K562 (cell line): ENCODE data around the gene UBASH3B. TPM values are rescaled to one million over a fixed set of nuclear protein-coding genes. Genes with fewer than 3 reads are reported as not detected.

Experiments used
- ATAC-seq: fragments of 200-7000 bp; cut with Tn5 transposase; 3 replicates; pipeline ENCODE4 v1.9.1; 2020; ENCODE audit warnings: moderate library complexity
- BruUV-seq: library from RNA; stranded (reverse); fragments of 400-500 nt; replicated peaks from 2 replicates; lab custom pipeline; 2021; lab: Mats Ljungman, UMichigan
- CTCF ChIA-PET: fragments of 300-600 bp; formaldehyde crosslinking; extraction: SDS; loops from one replicate; lab custom pipeline; 2021; ENCODE audit warnings: low intra/inter-chr PET ratio; lab: Yijun Ruan, JAX
- POLR2A ChIA-PET: fragments of 300-600, 350-650 bp; sonication (Branson Sonifier 250); formaldehyde crosslinking; extraction: SDS; loops from one replicate; lab custom pipeline; 2021; ENCODE audit warnings: antibody characterized with exemption, inconsistent platforms; lab: Yijun Ruan, JAX
- DNase-seq, 4 experiments: peaks; one replicate each; pipeline versions ENCODE4 v3.0.0 to v3.0.0-alpha.2; 2011 to 2018; ENCODE audit warnings: low spot score in 3 of 4, mixed read lengths in 3 of 4; ENCODE audit errors: extremely low read depth in 1 of 4
- FAIRE-seq: peaks from 2 replicates; lab custom pipeline; 2011; peaks lifted over from hg19 to GRCh38; lab: Jason Lieb, UNC
- H2AFZ ChIP-seq: 2 replicates; pipeline ENCODE4 v1.6.0; 2011; ENCODE audit warnings: low read depth, low read length, control low read depth, inconsistent platforms
- H3K27ac ChIP-seq: fragments of 200-600 bp; 3 replicates; pipeline ENCODE4 v1.8.0; 2011; ENCODE audit warnings: low read depth, mild to moderate bottlenecking, control low read depth, inconsistent platforms, low read length, moderate library complexity, mixed read lengths; ENCODE audit errors: extremely low read depth
- H3K27me3 ChIP-seq, 2 experiments: fragments of 300-600 bp in 1 of 2; 2 replicates in 1 of 2; 3 replicates in 1 of 2; pipeline versions ENCODE4 v1.6.0 to v1.8.0; 2011; ENCODE audit warnings: inconsistent platforms in 2 of 2, low read length in 2 of 2, mild to moderate bottlenecking in 1 of 2, mixed read lengths in 1 of 2, moderate library complexity in 1 of 2; ENCODE audit not compliant: control insufficient read depth in 2 of 2, insufficient read depth in 2 of 2
- H3K36me3 ChIP-seq: fragments of 300-600 bp; 3 replicates; pipeline ENCODE4 v1.8.0; 2011; ENCODE audit warnings: mild to moderate bottlenecking, low read length, inconsistent platforms; ENCODE audit not compliant: control insufficient read depth, insufficient read depth
- H3K4me1 ChIP-seq, 2 experiments: fragments of 200-600 bp in 1 of 2; replicated peaks in 1 of 2; 2 replicates in 1 of 2; 3 replicates in 1 of 2; pipeline versions ENCODE4 v1.5.1 to v1.8.0; 2011; ENCODE audit warnings: inconsistent platforms in 2 of 2, low read length in 2 of 2, mild to moderate bottlenecking in 1 of 2, mixed read lengths in 1 of 2, moderate library complexity in 1 of 2; ENCODE audit not compliant: control insufficient read depth in 2 of 2, insufficient read depth in 2 of 2
- H3K4me2 ChIP-seq: 2 replicates; pipeline ENCODE4 v1.6.1; 2011; ENCODE audit warnings: low read length, control low read depth, inconsistent platforms, mixed read lengths; ENCODE audit not compliant: insufficient read depth
- H3K4me3 ChIP-seq: fragments of 200-600 bp; sonication (generic), shearing (Covaris generic); 2 replicates; pipeline ENCODE4 v1.5.1; 2016; ENCODE audit warnings: control low read depth, inconsistent platforms
- H3K79me2 ChIP-seq: fragments of 200-600 bp; 3 replicates; pipeline ENCODE4 v1.8.0; 2011; ENCODE audit warnings: low read length, inconsistent platforms; ENCODE audit not compliant: control insufficient read depth, insufficient read depth
- H3K9ac ChIP-seq, 2 experiments: 2 replicates each; pipeline versions ENCODE4 v1.6.0 to v1.6.1; 2011; ENCODE audit warnings: low read depth in 2 of 2, low read length in 2 of 2, control low read depth in 1 of 2, inconsistent platforms in 1 of 2, mild to moderate bottlenecking in 1 of 2, mixed read lengths in 1 of 2; ENCODE audit not compliant: insufficient read depth in 1 of 2
- H3K9me1 ChIP-seq: one replicate; pipeline ENCODE4 v1.6.0; 2011; ENCODE audit warnings: inconsistent platforms, mild to moderate bottlenecking, low read length, moderate library complexity; ENCODE audit not compliant: control insufficient read depth, insufficient read depth
- H3K9me3 ChIP-seq: replicated peaks from 2 replicates; pipeline ENCODE4 v1.5.1; 2011; ENCODE audit warnings: low read depth, low read length, inconsistent platforms; ENCODE audit not compliant: control insufficient read depth, insufficient read depth
- H4K20me1 ChIP-seq: replicated peaks from 2 replicates; pipeline ENCODE4 v1.6.1; 2011; ENCODE audit warnings: low read length, inconsistent platforms, mixed read lengths; ENCODE audit not compliant: control insufficient read depth, insufficient read depth
- CREBBP ChIP-seq: IDR thresholded peaks from one replicate; pipeline ENCODE4 v1.6.1; 2012; ENCODE audit warnings: low read depth, mild to moderate bottlenecking, control low read depth, inconsistent platforms, low read length
- FOS ChIP-seq: IDR thresholded peaks from 3 replicates; pipeline ENCODE4 v1.6.1; 2011; ENCODE audit not compliant: insufficient read length; ENCODE audit errors: extremely low read depth
- GTF2B ChIP-seq: IDR thresholded peaks from 2 replicates; pipeline ENCODE4 v1.6.1; 2011; ENCODE audit not compliant: insufficient read length; ENCODE audit errors: extremely low read depth
- GTF3C2 ChIP-seq: IDR thresholded peaks from 3 replicates; pipeline ENCODE4 v1.6.1; 2011; ENCODE audit warnings: borderline replicate concordance, mild to moderate bottlenecking, moderate library complexity; ENCODE audit not compliant: insufficient read length; ENCODE audit errors: extremely low read depth
- MCM5 ChIP-seq: fragments of 450-650 bp; IDR thresholded peaks from 2 replicates; pipeline ENCODE4 v1.6.1; 2016; ENCODE audit warnings: low read depth
- NFIC ChIP-seq: fragments of 450-650 bp; IDR thresholded peaks from 2 replicates; pipeline ENCODE4 v1.6.1; 2017; ENCODE audit warnings: mild to moderate bottlenecking, inconsistent platforms
- POLR2H ChIP-seq: IDR thresholded peaks from 2 replicates; pipeline ENCODE4 v1.6.1; 2016; ENCODE audit warnings: missing genetic modification characterization, low read depth, mild to moderate bottlenecking, control low read depth, missing compliant biosample characterization, moderate library complexity
- PTBP1 ChIP-seq: fragments of 200-400 bp; formaldehyde crosslinking; IDR thresholded peaks from 2 replicates; pipeline ENCODE4 v1.6.1; 2017; ENCODE audit warnings: low read depth, low read length
- RBM15 ChIP-seq: fragments of 200-400 bp; formaldehyde crosslinking; IDR thresholded peaks from 2 replicates; pipeline ENCODE4 v1.6.1; 2018; ENCODE audit warnings: mild to moderate bottlenecking, low read length, moderate library complexity; ENCODE audit not compliant: insufficient read depth
- SPI1 ChIP-seq: IDR thresholded peaks from 2 replicates; pipeline ENCODE4 v1.6.1; 2011; ENCODE audit warnings: low read depth, low read length, control low read depth, borderline replicate concordance
- TBP ChIP-seq: optimal IDR thresholded peaks from 2 replicates; pipeline ENCODE3; 2011; ENCODE audit warnings: low read depth, low read length, improper control_type of control experiment
- ZNF12 ChIP-seq: sonication (generic); formaldehyde crosslinking; IDR thresholded peaks from 2 replicates; pipeline ENCODE4 v1.4.0; 2020; ENCODE audit warnings: mild to moderate bottlenecking, missing genetic modification reagents
- ZNF444 ChIP-seq: fragments of 250-450 bp; sonication (Bioruptor Pico); IDR thresholded peaks from 2 replicates; pipeline ENCODE4 v1.4.0; 2020; ENCODE audit warnings: mild to moderate bottlenecking, moderate library complexity
- WGBS: fragments of 100-300 bp; shearing (Covaris generic); methylation state at CpG from one replicate; pipeline ENCODE4 v1.1.6; 2016; ENCODE audit warnings: low coverage, mixed read lengths; ENCODE audit not compliant: insufficient coverage; ENCODE audit errors: missing lambda C conversion rate; 5-methylcytosine and 5-hydroxymethylcytosine counted together
- in situ Hi-C: fragments of 300-500 bp; cut with MboI; formaldehyde crosslinking; loops from 4 replicates; pipeline ENCODE4 v1.15.0; 2018; ENCODE audit warnings: inconsistent platforms, mixed read lengths
- intact Hi-C: fragments of 100-400 bp; cut with micrococcal nuclease; formaldehyde crosslinking; loops from 2 replicates; pipeline ENCODE4 v1.14.2; 2022
- polyA plus RNA-seq, 8 experiments: library from polyadenylated mRNA; depleted of rRNA in 4 of 8; stranded (reverse) in 5 of 8; unstranded in 3 of 8; fragments of >200 nt; fragmentation: Nextera tagmentation in 2 of 8; fragmentation: Illumina TruSeq in 1 of 8; extraction: Ambion mirVana in 2 of 8; extraction: Trizol in 1 of 8; gene quantifications; 2 replicates each; pipeline versions ENCODE4 v1.2.1 to v1.2.3, GENCODE V29; 2011 to 2014; ENCODE audit warnings: inconsistent platforms in 1 of 8, missing spikeins in 1 of 8
- total RNA-seq, 7 experiments: library from RNA; depleted of rRNA in 6 of 7; stranded (reverse); fragments of >200 nt in 6 of 7; fragmentation: Illumina TruSeq in 2 of 7; extraction: Trizol in 2 of 7; gene quantifications; 2 replicates each; pipeline versions ENCODE4 v1.2.1 to v1.2.3, GENCODE V29; 2011 to 2021; ENCODE audit warnings: low replicate concordance in 1 of 7

UBASH3B gene
- total and polyA plus RNA-seq, 9 of the 15 experiments (the other 6 are each of a cell fraction or from before 2014, with no cell fraction given), result 0.01 to 0.31 (median 0.08) TPM; not detected in 2

- TF ChIP-seq POLR2H (tag), result no peak
- TF ChIP-seq RBM15, result no peak
- TF ChIP-seq CREBBP, result no peak
- no peak for TF ChIP-seq SPI1
- TF ChIP-seq ZNF12 (CRISPR knock-in tag), result no peak
- no peak for TF ChIP-seq ZNF444
- TF ChIP-seq, all 486 proteins: peak for 0
Observed at GRCh38 chr11:122758974-122759373, 103.5 kb downstream of the UBASH3B start (continued).

DNA sequence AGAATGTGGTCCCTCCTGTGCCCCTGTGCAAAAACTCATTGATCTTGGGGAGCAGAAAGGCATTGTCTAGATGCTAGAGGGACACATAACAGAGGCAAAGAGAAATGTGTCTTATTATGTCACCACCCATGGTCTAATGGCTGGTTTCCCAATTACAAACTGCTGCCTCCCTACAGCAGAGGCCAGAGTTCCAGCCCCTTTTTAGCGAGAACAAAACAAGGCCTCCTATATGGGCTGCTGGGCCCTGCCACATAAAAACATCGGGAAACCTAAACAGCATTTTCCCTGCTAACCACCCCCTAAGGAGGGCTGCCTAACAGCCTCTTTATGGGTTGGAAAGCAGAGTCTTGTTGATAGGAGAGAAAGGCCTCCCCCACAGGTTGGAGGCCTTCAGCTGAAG, 107.6 kb downstream of the UBASH3B start:
- H3K27ac ChIP-seq, result no peak overlapping the region
- H3K27me3 ChIP-seq, result 0 out of 5 replicates have a peak, but pooled peaks cover 0 to 5% of the 10 kb centered on the region in 2 experiments
- no peak for DNase-seq
- H3K36me3 ChIP-seq, result no peaks in the 10 kb centered on the region
- intact Hi-C loops, result no loop called here
- H3K9ac ChIP-seq, result no peak overlapping the region
- H3K9me3 ChIP-seq, result no peaks in the 10 kb centered on the region
- BruUV-seq, result no TSS peak
- H2AFZ ChIP-seq, result no peak overlapping the region
- no peaks in the 10 kb centered on the region for H3K9me1 ChIP-seq
- TF ChIP-seq TBP (no peak), NFIC (no peak), FOS (no peak), GTF3C2 (no peak), GTF2B (no peak), PTBP1 (no peak), MCM5 (no peak)
- no peak for ATAC-seq
- H4K20me1 ChIP-seq, result no peaks in the 10 kb centered on the region
- H3K79me2 ChIP-seq, result no peaks in the 10 kb centered on the region
- WGBS, result 0% methylated on average over 2 of the region's 2 CpGs
- no peak for FAIRE-seq
- ChIA-PET CTCF (no interaction called here), POLR2A (no interaction called here)
- H3K4me1 ChIP-seq, result no peaks in the 10 kb centered on the region
- no peak overlapping the region for H3K4me2 ChIP-seq
- in situ Hi-C loops, result no loop called here
- H3K4me3 ChIP-seq, result no peak overlapping the region
